Measurements from ENCODE around the gene CXXC1.
"Not testable (repeated sequence)": the region's sequence is repeated elsewhere in the genome, so short reads cannot be mapped to it uniquely, and the experiment has no call there.

Gene CXXC1

DNA sequence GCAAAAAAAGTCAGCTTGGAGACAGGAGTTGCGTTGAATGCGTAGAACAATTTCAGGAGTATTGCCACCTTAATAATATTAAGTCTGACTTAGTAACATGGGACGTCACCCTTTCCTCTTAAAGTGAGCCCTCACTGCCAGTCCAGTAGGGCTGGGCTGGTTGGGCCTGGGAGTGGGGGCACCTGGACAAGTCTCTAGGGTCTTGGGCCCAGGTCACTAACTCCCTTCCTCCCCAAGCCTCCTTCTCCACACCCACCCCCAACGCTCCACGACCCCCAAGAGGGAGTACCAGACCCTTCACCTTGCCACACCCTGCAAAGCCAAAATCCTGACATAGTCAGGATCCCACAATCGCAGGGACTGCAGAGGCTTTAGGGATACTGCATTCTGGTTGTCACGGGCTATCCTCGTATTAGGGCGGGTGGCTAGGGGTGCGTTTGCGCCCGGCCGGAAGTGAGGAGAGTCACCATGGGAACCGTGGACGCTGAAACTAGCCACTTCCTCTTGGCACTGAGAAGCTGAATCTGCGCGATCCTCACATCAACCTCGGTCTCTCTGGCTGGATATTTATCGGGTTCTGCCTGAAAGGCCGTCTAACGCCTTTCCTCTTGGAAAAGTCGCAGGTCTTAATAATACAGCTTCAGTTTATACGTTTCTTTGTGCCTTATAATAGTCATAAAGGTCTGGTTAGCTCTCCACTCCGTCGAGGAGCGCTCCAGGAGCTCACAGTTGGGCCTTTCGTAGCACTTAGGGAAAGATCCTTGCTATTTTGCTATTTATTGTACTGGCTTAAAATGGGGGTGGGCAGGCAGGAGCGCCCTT, 10.3 kb upstream of the CXXC1 start:
- peak in 1 of 2 donors; percentile 46 for DNase-seq (ENCODE audit: low read depth in 2 of 2)

DNA sequence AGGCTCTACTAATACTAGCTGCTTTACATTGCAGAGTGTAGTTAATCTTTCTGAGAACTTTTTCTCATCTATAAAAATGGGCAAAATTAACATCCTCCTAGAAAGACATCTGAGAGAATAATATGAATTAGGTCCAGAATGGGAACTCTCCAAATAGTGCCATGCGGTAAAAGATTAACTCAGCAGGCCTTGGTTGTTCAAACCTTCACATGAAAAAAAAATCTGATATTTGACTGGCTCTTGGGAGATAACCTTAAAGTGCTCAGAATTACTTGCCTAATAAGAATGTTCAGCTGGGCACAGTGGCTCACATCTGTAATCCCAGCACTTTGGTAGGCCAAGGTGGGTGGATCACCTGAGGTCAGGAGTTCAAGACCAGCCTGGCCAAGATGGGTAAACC, 5.5 kb upstream of the CXXC1 start:
- DNase-seq (ENCODE audit: low read depth in 2 of 2): no peak

DNA sequence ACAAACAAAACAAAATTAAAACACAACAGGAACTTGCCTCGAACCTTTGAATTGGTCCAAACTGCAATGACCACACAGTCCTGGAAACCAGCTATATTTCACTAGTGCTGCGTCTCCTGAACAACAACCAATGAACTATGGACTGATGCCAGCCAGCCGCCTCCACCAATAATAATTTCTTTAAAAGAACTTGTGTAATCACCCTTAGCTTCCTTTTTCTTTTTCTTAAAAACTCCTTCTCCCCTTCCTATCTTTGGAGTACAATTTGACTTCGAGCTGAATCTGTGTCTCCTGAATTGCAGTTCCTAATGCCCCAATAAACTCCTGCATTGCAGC, 1.6 kb upstream of the CXXC1 start:
- no peak for DNase-seq (ENCODE audit: low read depth in 2 of 2)

DNA sequence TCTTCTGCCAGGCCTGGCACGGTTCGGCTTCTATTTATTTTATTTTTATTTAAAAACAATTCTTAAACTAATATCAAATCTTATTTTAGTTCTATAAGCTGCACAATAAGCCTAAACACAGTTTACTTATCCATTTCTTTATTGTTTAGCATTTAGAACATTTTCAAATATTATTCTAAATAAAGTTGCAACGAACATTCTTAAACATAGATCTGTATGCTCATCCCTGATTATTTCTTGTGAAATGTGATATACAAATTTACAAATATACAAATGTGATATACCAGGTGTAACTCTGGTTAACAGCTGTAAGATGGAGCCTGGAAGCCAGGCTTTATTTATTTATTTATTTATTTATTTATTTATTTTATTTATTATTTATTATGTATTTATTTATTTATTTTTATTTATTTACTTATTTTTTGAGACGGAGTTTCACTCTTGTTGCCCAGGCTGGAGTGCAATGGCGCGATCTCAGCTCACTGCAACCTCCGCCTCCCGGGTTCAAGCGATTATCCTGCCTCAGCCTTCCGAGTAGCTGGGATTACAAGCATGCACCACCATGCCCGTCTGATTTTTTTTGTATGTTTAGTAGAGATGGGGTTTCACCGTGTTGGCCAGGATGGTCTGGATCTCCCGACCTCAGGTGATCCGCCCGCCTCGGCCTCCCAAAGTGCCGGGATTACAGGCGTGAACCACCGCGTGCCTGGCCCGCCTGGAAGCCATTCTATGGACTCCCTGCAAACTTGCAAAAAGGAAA, 1.0 kb upstream of the CXXC1 start:
- not testable (repeated sequence) for DNase-seq (ENCODE audit: low read depth in 2 of 2)

DNA sequence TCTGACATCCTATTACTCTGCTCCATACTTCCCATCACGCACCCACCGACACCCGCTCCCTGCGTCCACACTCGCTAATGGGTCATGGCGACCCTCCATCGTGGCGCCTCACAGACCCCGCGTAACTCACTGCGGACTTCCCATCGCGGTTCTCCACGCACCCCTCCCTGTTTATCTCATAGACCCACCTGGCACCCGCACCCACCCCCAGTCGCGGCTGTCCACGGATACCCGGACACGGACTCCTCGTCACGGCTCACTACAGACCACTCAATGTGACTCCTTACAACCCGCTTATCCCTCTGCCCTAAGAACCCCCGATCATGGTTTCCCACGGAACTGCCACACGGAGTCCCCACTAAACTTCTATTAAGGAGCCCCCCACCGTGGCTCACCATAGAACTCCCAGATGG, 458 bp downstream of the CXXC1 start:
- DNase-seq (ENCODE audit: low read depth in 2 of 2): no peak

DNA sequence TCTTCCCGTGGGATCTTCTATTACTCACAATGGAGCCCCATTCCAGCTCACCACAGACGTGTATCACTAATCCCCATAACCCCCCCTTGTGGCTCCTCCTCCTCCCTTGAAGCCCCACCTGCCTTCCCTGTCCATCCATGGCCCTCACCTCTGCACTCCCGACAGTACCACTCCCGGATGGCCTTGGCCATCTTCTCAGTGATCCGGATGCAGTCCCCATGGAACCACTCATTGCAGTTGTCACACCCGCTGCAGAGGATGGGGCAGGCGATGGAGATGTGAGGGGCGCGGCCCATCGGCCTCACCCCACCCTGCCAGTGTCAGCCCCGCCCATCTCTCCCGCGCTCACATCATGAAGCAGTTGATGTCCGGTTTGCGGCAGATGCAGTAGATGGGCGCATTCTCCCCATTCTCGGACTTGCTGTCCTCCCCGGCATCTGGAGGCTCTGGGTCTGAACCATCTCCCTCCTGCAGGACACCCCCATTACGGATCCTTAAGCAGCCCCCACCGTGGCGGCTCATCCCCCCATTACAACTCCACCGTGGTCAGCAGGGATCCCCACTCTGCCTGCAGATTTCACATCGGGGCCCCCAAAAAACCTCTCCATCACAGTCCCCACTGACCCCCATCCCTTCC, 983 bp downstream of the CXXC1 start:
- DNase-seq (ENCODE audit: low read depth in 2 of 2): no peak

DNA sequence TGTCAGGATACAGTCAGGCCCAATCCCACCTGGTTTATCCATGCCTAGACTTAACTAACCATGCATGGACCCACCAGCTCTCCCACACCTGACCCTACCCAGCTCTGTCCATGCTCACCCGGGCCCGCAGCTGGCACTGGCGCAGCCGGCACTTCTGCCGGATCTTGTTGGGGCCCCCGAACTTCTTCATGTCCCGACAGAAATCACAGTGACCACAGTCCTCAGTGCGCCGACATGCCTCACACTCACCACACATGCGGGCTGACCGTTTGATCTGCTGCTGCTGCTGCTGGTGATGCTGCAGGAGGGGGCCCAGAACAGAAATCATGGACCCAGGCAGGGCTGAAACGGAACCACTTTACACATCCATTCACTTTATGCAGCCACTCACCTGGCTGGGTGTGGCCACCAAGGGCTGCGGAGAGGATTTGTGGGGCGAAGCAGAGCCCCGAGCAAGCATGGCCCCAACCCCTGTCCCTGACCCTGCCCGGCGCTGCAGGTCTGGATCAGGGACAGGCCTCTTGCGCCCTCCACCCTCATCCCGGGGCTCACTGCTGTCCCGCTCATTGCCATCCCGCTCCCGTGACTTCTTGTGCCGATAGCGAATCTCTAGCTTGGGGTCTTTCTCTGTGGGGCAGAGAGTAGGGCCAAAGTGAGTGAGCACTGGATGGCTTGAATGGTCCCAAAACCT, 1.7 kb downstream of the CXXC1 start:
- no peak for DNase-seq (ENCODE audit: low read depth in 2 of 2)

DNA sequence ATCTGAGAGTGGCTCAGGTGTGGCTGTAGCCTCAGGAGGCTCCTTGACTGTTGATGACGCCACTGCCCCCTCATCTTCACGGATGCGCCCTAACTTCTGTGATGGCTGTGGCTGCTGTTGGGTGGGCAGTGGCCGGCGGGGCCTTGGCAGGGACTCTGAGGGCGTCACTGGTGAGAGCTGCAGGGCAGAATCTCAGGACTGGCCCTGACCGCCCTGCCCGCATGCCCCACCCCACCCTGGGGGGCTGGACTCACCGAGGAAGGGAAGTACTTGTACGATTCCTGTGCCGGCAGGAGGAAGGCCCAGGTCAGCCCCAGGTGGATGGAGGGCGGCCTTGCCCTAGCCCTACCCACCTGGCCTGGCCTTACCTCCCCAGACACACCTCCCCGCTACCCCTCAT, 2.4 kb downstream of the CXXC1 start:
- DNase-seq (ENCODE audit: low read depth in 2 of 2): no peak

DNA sequence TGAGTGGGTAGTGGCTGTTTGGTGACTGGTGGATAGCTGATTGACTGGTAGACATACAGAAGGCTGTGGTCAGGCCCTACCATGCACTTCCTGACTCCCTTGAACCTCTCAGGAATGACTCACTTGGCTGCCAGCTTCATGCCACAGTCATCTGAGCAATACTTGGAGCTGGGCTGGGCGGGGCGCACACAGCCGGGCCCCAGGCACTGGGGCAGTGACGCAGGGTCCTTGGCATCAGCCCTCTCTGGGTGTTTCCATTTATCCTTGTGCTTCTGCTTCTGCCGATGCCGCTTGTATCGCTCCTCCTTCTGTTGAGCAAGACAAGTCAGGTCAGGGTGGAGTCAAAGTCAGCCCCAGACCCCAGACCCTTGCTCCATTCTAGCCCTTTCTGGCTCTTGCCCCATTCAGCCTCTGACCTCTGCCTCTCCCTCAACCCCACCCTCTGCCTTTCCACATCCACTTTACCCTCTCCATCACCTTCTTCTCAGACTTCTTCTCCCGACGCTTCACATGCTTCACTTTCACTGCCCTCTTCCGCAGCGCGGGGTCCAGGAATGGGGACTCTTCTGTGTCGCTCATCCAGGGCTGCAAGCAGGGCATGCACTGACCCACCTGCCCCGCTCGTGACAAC, 3.1 kb downstream of the CXXC1 start:
- no peak for DNase-seq (ENCODE audit: low read depth in 2 of 2)

DNA sequence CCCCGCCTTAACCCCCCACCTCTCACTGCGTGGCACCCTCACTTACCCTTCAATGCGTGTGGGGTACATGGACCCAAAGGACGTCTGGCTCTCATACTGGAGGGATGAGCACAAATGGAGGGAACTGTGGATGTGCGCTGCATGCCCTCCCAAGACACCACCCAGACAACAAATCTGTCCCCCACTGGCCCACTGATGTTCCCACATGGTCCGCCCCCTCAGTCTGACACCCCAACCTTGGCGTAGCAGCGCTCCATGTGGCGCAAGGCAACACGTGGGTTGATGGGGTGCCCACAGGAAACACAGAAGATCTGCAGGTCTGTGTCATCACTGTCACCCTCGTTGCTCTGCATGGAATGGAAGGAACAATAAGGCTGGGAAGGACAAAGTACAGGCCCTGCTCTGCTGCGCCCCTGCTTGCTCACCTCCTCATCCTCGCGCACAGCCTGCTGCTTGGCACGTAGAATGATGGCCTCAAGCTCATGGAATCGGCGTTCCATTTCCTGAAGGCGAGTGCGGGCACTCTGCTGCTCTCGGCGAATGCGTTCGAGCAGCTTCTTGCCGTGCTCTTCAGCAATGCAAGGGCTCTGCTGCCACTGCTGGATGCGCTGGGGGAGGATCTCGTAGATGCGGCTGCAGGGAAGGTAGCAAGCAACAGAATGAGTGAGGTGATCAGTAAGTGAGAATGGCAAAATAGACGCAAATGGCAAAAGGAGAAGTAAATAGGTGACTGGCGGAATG, 3.9 kb downstream of the CXXC1 start:
- DNase-seq (ENCODE audit: low read depth in 2 of 2): no peak

DNA sequence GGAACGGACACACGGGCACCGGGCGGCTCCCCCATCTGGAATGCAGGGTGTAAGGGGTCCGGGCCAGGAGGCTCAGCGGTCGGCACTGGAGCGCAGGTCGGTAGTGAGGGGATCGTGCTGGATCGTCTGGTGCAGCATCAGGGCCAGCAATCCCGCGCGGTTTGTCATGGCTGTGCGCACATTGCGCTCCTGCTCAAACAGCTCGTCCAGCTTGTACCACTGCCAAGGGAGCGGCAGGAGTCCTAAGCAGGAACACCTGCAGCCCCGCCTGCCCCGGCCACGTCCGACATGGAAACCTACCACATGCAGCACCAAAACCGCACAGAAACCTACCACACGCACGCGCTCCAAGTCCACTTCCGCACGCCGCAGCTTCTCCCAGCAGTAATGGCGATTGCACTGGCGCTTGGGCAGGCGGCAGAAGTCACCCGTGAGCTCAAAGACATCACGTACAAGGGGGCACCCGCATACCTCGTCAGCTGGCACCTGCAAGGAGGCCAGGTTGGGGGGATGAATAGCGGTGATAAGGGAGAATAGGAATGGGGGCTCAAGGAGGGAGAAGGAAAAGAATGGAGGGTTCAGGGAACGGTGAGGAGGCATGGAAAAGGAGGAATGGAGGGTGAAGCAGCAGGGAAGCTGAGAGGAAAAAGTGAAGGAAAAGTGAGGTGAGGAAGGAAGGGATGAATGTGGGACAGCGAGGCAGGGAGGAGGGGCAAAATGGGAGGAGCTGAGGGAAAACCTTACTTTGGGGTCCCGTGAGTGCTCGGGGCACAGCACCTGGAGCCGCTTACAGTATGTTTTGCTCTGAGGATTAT, 4.8 kb downstream of the CXXC1 start:
- DNase-seq (ENCODE audit: low read depth in 2 of 2): no peak

DNA sequence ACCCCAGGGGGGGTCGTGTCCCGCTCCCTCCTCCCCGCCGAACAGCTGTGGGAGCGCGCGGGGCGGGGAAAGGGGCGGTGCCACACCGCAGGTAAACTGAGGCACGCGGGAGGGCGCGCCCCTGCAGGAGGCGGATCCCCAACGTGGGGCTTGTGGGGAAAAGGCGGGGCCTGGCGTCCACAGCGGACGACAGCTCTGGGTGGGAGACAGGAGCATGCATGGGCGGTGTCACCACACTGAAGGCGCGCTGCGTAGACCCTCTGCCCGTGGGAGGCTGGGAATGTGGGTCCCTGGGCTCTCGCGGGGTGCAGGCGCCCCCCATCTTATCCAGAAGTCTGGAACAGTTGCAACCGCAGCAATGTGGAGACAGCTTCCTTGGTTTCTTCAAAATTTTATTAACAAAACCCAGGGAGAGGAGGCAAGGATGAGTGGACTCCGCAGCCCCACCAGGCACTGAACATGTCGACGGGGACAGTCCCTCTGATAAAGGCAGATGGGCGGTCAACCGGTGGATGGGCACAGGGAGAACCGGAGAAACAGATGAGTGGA, 5.4 kb downstream of the CXXC1 start:
- no peak for DNase-seq (ENCODE audit: low read depth in 2 of 2)

DNA sequence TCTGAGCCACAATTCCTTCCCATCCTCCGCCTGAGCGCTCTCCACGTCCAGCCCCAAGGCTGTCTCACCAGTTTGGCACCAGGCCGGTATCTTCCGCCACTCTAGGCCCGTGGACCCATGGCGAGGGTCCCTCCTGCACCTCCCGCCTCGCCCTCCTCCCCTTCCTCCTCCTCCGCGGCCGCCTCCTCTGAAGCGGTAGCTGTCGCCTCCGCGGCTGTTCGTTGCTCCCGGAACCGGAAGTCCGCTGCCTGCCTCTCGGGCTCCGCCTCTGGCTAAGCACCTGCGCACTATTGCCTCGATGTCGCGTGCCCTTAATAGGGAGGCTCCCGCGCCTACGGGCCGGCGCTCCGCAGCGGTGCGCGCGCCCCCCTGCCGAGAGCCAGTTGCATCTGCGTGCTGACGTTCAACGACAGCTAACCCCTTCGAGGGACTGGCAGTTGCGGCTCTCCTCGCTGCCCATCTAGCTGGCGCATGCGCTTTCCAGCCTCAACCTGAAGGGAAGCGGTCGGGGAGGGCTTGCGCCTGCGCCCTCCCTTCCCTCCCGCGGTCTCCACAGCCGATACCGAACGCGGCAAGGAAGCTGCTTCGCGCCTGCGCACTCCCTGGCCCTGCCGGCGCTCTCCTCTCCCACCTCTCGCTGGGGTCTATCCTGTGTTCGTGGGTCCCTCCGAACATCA, 6.1 kb downstream of the CXXC1 start, which contains the start of gene MBD1:
Gene MBD1 (minus strand): TSS at position 229 of the 677 bp plus-strand sequence. CDS start 1,531 bp downstream, outside the sequence.
- peak; percentile 92 to 93 for DNase-seq (ENCODE audit: low read depth in 2 of 2)

DNA sequence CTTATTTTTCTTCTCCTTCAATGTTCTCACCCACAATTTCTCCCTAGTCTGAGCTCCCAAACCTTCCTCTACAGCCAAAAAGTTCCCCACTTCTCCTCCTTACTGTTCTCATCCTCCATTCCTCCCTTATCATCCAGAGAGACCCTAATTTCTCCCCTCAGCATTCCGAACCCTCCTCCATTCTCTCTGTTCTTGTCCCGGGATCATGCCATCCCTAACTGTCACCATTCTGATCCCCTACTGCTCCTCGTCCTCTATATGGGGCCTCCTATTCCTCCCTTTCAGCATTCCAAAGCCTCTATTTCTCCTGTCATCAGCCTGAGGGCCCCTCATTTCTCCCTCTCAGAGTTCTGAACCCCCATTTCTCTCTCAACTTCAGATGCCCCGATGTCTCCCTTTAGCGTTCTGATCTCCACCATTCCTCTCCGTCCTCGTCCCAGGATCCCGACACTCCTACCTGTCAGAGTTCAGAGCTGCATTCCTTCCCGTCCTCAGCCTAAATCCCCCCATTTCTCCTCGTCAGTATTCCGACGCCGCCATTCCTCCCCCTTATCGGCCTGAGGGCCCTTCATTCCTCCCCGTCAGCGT, 6.7 kb downstream of the CXXC1 start:
- no peak for DNase-seq (ENCODE audit: low read depth in 2 of 2)

DNA sequence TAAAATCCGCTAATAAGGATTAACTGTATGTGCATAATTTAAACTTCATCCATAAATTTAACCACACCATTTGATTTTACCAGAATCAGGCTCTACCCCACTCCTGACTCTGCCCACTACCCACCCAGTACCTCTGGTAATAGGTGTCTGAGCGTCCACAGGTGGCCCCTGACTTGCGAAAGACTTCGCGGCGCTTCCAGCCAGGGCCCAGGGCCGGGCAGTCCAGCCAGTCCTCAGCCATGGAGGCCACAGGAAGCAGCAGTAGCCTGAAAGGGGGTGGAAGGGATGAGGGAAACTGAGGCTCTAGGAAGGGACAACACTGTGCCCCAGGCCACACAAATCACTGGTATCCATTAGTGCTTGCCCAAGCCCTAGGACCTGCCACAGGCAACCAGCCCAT, 7.7 kb downstream of the CXXC1 start:
- no peak for DNase-seq (ENCODE audit: low read depth in 2 of 2)

DNA sequence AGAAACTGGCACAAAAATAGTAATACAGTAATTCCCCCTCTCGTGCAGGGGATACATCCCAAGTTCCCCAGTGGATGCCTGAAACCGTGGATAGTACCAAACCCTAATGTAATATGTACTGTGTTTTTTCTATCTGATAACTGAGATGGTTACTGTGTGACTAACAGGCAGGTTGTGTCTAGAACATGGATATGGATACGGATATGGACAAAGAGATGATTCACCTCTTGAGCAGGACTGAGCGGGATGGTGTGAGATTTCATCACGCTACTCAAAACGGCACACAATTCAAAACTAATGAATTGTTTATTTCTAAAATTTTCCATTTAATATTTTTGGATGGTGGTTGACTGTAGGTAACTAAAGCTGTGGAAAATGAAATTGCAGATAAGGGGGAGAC, 9.6 kb downstream of the CXXC1 start:
- no peak for DNase-seq (ENCODE audit: low read depth in 2 of 2)

DNA sequence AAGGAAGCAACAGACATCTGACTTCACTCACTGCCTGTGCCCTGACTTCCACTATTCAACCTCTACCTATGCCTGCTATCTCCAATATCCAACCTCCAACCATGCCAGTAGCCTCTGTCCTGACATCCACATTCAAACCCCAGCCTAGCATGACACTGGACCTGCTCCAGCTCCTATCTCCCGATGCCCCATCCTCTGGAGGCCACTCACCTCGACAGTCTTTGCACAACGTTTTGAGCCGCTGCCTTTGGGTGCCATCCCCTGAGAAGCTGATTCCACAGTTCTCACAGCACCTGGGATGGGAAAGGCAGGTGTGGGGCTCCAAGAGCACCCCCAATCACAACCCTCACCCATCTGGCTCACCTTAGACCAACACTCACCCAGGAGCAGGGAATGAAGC, 11.0 kb downstream of the CXXC1 start:
- no peak for DNase-seq (ENCODE audit: low read depth in 2 of 2)

DNA sequence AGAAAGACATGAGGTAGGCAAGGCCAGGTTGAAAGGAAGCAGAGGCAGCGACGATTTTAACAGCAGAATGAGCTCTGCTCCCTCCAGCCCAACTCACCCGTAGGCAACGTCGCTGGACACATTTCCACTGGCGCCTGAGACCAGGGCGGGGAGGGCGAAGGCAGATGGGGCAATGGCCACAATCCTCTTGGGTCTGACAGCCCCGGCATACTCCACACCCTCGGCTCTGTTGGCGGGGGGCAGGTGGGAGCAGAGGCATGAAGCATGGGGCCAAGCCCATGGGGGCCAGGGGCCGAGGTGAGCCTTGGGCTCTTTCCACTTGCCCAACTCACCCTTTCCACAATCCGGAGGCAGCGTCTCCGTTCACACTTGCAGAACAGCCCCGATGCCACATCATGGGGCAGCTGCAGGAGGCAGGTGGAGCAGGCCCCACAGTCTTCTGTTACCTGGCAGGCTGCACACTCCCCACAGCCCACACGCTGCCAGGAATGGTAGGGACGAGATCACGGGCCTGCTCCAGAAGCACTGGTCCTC, 11.9 kb downstream of the CXXC1 start:
- DNase-seq (ENCODE audit: low read depth in 2 of 2): no peak

DNA sequence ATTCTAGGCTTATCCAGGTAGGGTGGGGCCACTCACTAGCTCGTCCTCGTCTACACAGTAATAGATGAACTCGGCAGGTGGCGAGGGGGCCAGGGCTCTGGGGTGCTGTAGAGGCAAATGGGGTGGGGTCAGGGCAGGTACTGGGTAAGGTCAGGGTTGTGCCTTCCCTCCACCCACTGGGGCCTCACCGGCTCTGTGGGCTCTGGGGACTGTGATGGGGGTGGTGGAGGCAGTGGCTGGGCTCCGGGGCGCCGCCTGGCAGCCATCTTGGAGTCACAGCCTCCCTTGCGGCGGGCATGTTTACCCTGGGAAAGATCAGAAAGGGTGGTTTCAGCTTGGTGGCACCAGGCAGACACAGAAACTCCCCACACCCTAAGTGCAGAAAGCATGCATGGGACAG, 12.6 kb downstream of the CXXC1 start:
- DNase-seq (ENCODE audit: low read depth in 2 of 2): no peak
